GM18508 (cell line): ENCODE data around the gene MAPK12.
"Not testable (repeated sequence)": the region's sequence is repeated elsewhere in the genome, so short reads cannot be mapped to it uniquely, and the experiment has no call there.

Source experiments
- ATAC-seq: cut with Tn5 transposase; IDR thresholded peaks from one replicate; pipeline ENCODE4 v1.9.1; 2021; ENCODE audit warnings: moderate number of reproducible peaks; ENCODE audit not compliant: insufficient read depth, unreplicated experiment

Gene MAPK12

GRCh38 chr22:50282361-50283155 lies 21.1 kb upstream of the MAPK12 start:
- no peak for ATAC-seq

- no peak for ATAC-seq
Measured at GRCh38 chr22:50281957-50282356, 20.5 kb upstream of the MAPK12 start.

GRCh38 chr22:50281384-50281760 lies 19.9 kb upstream of the MAPK12 start:
- ATAC-seq, result no peak

- no peak for ATAC-seq
Measured at GRCh38 chr22:50280708-50281383, 19.4 kb upstream of the MAPK12 start.

GRCh38 chr22:50280022-50280707 lies 18.7 kb upstream of the MAPK12 start:
- ATAC-seq, result no peak

GRCh38 chr22:50278956-50279619 lies 17.6 kb upstream of the MAPK12 start:
- no peak for ATAC-seq

- ATAC-seq, result no peak
Measured at GRCh38 chr22:50278461-50278860, 17.0 kb upstream of the MAPK12 start.

GRCh38 chr22:50277761-50278160 lies 16.3 kb upstream of the MAPK12 start:
- ATAC-seq, result no peak

GRCh38 chr22:50276143-50276542 lies 14.7 kb upstream of the MAPK12 start:
- ATAC-seq, result no peak

- ATAC-seq, result no peak
Measured at GRCh38 chr22:50275181-50276055, 13.9 kb upstream of the MAPK12 start.

- ATAC-seq, result no peak
Measured at GRCh38 chr22:50274771-50275170, 13.3 kb upstream of the MAPK12 start.

GRCh38 chr22:50274311-50274710 lies 12.8 kb upstream of the MAPK12 start:
- ATAC-seq, result no peak

GRCh38 chr22:50273781-50274180 lies 12.3 kb upstream of the MAPK12 start:
- ATAC-seq, result not testable (repeated sequence)

- ATAC-seq, result not testable (repeated sequence)
Measured at GRCh38 chr22:50273352-50273751, 11.9 kb upstream of the MAPK12 start.

- ATAC-seq, result no peak
Measured at GRCh38 chr22:50272044-50272802, 10.7 kb upstream of the MAPK12 start.

GRCh38 chr22:50271519-50271970 lies 10.1 kb upstream of the MAPK12 start:
- ATAC-seq, result no peak

GRCh38 chr22:50270666-50271394 lies 9.3 kb upstream of the MAPK12 start:
- ATAC-seq, result no peak

- ATAC-seq, result no peak
Measured at GRCh38 chr22:50269970-50270665, 8.6 kb upstream of the MAPK12 start, which contains the start of gene MAPK11. TSS of gene MAPK11 (minus strand) at chr22:50270380. CDS start at chr22:50270292, 88 bp downstream.
